Measurements from ENCODE around the gene SCYL2.

Gene SCYL2

DNA sequence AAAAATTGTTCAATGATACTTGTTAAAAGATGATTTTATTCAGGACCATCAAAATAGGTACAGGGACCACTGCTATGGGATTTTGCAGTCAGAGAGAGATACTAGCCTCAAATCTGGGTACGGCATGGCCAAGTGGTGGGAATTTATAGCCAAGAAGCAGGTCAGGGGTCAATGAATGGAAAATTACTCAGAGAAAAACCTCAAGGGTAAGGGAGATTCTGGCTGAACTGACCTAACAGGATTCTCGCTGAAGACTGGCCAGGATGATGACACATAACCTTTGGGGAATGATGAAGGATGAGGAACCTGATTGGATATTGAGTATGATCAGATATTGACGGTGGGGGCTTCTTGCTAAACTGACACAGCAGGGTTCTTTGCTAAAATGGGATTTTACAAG is 32.8 kb upstream of the SCYL2 start:
- TF ChIP-seq, protein P1, sequence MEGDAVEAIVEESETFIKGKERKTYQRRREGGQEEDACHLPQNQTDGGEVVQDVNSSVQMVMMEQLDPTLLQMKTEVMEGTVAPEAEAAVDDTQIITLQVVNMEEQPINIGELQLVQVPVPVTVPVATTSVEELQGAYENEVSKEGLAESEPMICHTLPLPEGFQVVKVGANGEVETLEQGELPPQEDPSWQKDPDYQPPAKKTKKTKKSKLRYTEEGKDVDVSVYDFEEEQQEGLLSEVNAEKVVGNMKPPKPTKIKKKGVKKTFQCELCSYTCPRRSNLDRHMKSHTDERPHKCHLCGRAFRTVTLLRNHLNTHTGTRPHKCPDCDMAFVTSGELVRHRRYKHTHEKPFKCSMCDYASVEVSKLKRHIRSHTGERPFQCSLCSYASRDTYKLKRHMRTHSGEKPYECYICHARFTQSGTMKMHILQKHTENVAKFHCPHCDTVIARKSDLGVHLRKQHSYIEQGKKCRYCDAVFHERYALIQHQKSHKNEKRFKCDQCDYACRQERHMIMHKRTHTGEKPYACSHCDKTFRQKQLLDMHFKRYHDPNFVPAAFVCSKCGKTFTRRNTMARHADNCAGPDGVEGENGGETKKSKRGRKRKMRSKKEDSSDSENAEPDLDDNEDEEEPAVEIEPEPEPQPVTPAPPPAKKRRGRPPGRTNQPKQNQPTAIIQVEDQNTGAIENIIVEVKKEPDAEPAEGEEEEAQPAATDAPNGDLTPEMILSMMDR (IDR thresholded peaks at IDR 0.05; ENCODE audit: low read depth, low read length): no peak
- H3K4me3 ChIP-seq (ENCODE audit: low read depth, low read length): peak overlapping the region; percentile 38

DNA sequence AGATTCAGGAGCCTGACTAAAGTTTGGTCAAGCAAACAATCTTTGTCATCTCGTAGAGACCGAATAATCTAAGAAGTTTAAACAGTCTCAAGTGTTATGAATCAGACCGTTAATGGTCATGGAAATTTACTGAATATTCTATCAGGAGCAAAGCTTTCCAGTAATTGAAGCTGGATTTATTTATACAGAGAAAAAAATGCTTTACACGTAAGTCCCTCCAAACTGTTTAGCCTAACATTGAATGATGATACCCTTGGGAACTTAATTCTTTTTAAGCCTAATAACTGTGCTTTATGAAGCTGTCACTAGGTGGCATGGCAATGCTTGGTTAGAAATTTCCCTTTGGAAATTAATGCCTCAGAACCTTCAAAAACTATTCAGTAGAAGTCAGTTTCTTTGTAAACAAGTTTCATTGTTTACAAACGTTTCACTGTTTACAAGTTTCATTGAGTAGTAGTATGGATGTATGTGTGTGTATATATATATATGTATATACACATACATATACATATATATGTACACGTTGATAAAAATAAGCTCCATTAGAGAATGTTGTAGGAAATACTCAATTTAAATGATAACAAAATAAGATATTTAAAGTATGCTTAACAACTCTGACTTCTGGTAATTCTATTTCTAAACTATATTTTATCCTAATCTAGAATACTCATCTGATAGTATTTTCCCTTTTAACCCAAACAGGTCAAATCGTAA is 32.2 kb upstream of the SCYL2 start:
- TF ChIP-seq, protein P1 (IDR thresholded peaks at IDR 0.05; ENCODE audit: low read depth, low read length): peak; percentile 55; the same call in 1 of the 2 replicates
- H3K4me3 ChIP-seq (ENCODE audit: low read depth, low read length): peak overlapping the region; percentile 38

DNA sequence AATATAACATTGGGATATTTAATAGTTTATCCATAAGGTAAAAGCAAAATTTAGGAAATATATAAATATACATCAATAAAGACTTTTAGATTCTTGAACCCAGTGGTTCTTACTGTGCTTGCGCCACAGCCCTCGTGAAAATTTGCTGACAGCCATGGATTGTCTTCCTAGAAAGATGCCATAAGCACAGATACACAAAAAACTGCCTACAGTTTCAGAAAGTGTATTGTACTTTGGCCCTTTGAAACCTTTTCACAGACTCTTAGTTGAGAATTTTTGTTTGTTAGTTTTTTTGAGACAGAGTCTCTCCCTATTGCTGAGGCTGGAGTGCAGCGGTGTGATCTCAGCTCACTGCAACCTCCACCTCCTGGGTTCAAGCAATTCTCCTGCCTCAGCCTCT is 28.2 kb upstream of the SCYL2 start:
- H3K4me3 ChIP-seq (ENCODE audit: low read depth, low read length): no peak overlapping the region
- TF ChIP-seq, protein P1 (IDR thresholded peaks at IDR 0.05; ENCODE audit: low read depth, low read length): no peak

DNA sequence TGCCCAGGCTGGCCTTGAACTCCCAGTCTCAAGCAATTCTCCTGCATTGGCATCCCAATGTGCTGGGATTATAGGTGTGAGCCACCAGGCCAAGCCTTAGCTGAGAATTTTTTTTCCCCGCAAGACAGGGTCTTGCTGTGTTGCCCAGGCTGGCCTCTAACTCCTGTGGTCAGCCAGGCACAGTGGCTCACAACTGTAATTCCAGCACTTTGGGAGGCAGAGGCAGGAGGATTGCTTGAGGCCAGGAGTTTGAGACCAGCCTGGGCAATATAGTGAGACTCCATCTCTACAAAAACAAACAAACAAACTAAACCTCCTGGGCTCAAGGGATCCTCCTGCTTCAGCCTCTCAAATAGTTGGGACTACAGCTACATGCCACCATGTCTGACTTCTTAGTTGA is 27.4 kb upstream of the SCYL2 start:
- TF ChIP-seq, protein P1 (IDR thresholded peaks at IDR 0.05; ENCODE audit: low read depth, low read length): no peak
- no peak overlapping the region for H3K4me3 ChIP-seq (ENCODE audit: low read depth, low read length)

DNA sequence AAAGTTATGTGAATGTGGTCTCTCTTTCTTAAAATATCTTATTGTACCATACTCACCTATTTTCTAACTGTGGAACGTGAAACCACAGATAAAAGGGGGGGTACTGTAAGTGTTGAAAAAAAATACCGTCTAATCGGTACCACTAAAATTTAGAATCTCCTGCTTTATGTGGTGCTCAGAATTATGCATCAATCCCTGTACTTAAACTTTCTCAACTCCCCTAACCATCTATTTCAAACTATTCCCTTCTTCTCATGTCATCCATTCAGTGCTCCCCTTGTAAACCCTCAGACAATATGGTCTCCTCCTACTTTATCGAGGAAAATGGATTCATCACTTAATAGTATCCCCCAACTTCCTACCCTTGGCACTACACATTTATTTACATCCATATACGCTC is 23.8 kb upstream of the SCYL2 start:
- TF ChIP-seq, protein P1 (IDR thresholded peaks at IDR 0.05; ENCODE audit: low read depth, low read length): no peak

DNA sequence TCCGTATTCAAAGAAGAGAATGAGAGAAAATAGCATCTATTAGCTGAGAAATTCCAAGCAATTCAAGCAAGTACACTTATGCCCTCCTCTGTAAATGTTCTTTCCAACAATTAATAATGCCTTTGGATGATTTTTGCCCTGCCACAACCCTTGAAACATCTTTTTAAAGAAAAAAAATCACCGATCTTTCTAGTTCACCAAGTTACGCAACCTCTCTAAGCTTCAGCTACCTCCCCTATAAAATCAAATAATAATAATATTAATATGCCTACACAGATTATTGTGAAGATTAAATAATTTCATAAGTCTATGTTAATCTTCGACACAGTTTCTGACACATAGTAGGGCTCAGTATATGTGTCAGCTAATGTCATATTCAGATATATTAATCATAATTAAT is 19.2 kb upstream of the SCYL2 start:
- no peak overlapping the region for H3K4me3 ChIP-seq (ENCODE audit: low read depth, low read length)
- TF ChIP-seq, protein P1 (IDR thresholded peaks at IDR 0.05; ENCODE audit: low read depth, low read length): no peak

More for the DNA sequence above, 23.8 kb upstream of the SCYL2 start:
- no peak overlapping the region for H3K4me3 ChIP-seq (ENCODE audit: low read depth, low read length)

DNA sequence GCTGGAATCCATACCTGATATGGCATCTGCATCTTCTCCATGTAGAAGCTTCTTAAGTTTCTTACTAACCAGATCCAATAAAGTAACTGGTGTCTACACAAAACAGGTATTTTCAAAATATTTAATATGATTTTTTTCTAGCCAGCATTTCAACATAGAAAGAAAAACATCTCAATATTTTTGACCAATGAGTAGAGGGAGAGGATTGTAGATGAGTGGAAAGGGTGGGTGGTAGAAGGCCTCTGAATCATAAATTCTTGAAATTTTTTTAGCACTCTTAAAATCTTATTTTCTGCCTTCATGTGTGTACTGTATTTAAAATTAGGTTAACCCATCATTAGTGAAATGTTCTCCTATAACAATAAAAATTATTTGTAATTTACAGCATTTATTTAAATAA is 18.1 kb upstream of the SCYL2 start:
- H3K4me3 ChIP-seq (ENCODE audit: low read depth, low read length): no peak overlapping the region
- TF ChIP-seq, protein P1 (IDR thresholded peaks at IDR 0.05; ENCODE audit: low read depth, low read length): no peak

Measured in WI38 (cell line).